Osteoblast (primary cell): ENCODE results near the gene KIAA0408. TPM values are rescaled to one million over a fixed set of nuclear protein-coding genes. Genes with fewer than 3 reads are reported as not detected.
"Not testable (repeated sequence)": the region's sequence is repeated elsewhere in the genome, so short reads cannot be mapped to it uniquely, and the experiment has no call there.

Experiments used
- DNase-seq: peaks from one replicate; pipeline ENCODE4 v3.0.0; 2011; ENCODE audit warnings: low spot score, mixed read lengths; ENCODE audit not compliant: insufficient read length; ENCODE audit errors: missing footprints
- H2AFZ ChIP-seq: 2 replicates; pipeline ENCODE4 v1.6.0; 2011; ENCODE audit warnings: mild to moderate bottlenecking, low read length
- H3K27ac ChIP-seq: 2 replicates; pipeline ENCODE4 v1.5.1; 2011; ENCODE audit warnings: mild to moderate bottlenecking, low read depth, low read length, moderate library complexity
- H3K27me3 ChIP-seq: 2 replicates; pipeline ENCODE4 v1.6.0; 2012; ENCODE audit warnings: mild to moderate bottlenecking, control low read depth, inconsistent platforms, low read length, moderate library complexity; ENCODE audit not compliant: insufficient read depth
- H3K36me3 ChIP-seq: 2 replicates; pipeline ENCODE4 v1.5.1; 2011; ENCODE audit warnings: mild to moderate bottlenecking, low read length, control low read depth, moderate library complexity; ENCODE audit not compliant: insufficient read depth
- H3K4me1 ChIP-seq: 2 replicates; pipeline ENCODE4 v1.5.1; 2011; ENCODE audit warnings: mild to moderate bottlenecking, low read length, control low read depth, moderate library complexity; ENCODE audit not compliant: insufficient read depth
- H3K4me2 ChIP-seq: 2 replicates; pipeline ENCODE4 v1.6.0; 2011; ENCODE audit warnings: mild to moderate bottlenecking, low read length; ENCODE audit not compliant: insufficient read depth
- H3K4me3 ChIP-seq: fragments of 200-600 bp; sonication (generic); 3 replicates; pipeline ENCODE4 v1.5.1; 2012; ENCODE audit warnings: mild to moderate bottlenecking, low read length, inconsistent platforms; ENCODE audit not compliant: insufficient read depth
- H3K79me2 ChIP-seq: 2 replicates; pipeline ENCODE4 v1.6.0; 2012; ENCODE audit warnings: mild to moderate bottlenecking, low read length, control low read depth, inconsistent platforms; ENCODE audit not compliant: insufficient read depth
- H3K9me3 ChIP-seq: 2 replicates; pipeline ENCODE4 v1.5.1; 2011; ENCODE audit warnings: low read depth, low read length, control low read depth
- H4K20me1 ChIP-seq: 2 replicates; pipeline ENCODE4 v1.6.0; 2012; ENCODE audit warnings: mild to moderate bottlenecking, low read length, control low read depth; ENCODE audit not compliant: insufficient read depth
- total RNA-seq: library from RNA; depleted of rRNA; stranded (reverse); fragments of >200 nt; gene quantifications from 2 replicates; pipeline ENCODE4 v1.2.3, GENCODE V29; 2012
- TF ChIP-seq, protein P1 (sequence below): IDR thresholded peaks from 2 replicates; pipeline ENCODE4 v1.5.1; 2011; ENCODE audit warnings: mild to moderate bottlenecking, low read depth, low read length, moderate library complexity; ENCODE audit errors: extremely low read depth

The KIAA0408 gene
- total RNA-seq, 1 donor = 2.5 TPM

DNA sequence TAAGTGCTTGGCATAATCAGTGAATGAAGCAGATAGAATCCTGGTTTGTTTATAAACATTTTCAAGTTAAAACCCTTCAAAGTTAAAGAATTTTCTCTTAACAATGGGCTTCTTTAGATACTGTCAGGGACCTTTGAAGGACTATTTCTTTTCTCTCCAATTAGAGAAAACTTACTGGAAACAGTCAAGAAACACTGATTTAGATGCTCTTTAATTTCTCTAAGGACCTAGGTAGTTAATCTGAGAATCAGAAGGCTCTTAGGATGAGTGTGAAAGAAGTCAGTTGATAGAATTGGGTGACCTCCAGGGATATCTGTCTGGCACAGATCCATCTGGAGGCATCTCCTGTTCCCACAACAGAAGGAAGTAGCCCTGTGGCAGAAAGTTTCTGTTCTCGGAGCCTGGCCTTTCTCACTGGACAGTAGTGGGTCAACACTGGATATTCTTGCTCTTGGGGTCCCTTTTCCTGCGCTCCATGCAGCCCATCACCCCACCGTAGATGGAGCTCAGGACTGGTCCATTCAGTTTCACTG is 22.5 kb downstream of the KIAA0408 start:
- H3K4me3 ChIP-seq = no peak overlapping the region
- H3K79me2 ChIP-seq = no peaks in the 10 kb centered on the region
- no peaks in the 10 kb centered on the region for H3K27me3 ChIP-seq
- H3K36me3 ChIP-seq = no peaks in the 10 kb centered on the region
- H3K4me1 ChIP-seq = no peaks in the 10 kb centered on the region
- no peaks in the 10 kb centered on the region for H3K9me3 ChIP-seq
- H4K20me1 ChIP-seq = no peaks in the 10 kb centered on the region
- TF ChIP-seq, protein P1, sequence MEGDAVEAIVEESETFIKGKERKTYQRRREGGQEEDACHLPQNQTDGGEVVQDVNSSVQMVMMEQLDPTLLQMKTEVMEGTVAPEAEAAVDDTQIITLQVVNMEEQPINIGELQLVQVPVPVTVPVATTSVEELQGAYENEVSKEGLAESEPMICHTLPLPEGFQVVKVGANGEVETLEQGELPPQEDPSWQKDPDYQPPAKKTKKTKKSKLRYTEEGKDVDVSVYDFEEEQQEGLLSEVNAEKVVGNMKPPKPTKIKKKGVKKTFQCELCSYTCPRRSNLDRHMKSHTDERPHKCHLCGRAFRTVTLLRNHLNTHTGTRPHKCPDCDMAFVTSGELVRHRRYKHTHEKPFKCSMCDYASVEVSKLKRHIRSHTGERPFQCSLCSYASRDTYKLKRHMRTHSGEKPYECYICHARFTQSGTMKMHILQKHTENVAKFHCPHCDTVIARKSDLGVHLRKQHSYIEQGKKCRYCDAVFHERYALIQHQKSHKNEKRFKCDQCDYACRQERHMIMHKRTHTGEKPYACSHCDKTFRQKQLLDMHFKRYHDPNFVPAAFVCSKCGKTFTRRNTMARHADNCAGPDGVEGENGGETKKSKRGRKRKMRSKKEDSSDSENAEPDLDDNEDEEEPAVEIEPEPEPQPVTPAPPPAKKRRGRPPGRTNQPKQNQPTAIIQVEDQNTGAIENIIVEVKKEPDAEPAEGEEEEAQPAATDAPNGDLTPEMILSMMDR = no peak
- no peak overlapping the region for H3K27ac ChIP-seq
- DNase-seq = no peak
- H2AFZ ChIP-seq = no peak overlapping the region
- no peak overlapping the region for H3K4me2 ChIP-seq

DNA sequence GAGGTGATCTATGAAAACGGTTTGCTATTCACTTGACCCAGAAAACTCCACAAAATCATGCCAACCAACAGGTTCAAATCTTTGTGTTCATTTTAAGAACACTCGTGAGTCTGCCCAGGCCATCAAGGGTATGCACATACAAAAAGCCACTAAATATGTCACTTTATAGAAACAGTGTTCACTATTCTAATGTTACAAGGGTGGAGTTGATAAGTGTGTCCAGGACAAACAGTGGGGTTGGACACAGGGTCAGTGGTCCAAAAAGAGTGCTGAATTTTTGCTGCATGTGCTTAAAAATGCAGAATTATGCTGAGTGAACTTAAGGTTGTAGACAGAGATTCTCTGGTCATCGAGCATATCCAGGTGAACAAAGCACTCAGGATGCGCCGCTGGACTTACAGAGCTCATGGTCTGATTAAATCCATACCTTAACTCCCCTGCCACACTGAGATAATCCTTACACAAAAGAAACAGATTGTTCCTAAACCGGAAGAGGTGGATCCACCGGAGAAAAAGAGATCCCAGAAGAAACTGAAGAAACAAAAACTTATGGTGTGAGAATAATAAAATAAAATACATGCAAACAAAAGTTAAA is 23.5 kb downstream of the KIAA0408 start:
- TF ChIP-seq, protein P1 = no peak
- H3K27me3 ChIP-seq = no peaks in the 10 kb centered on the region
- no peak overlapping the region for H2AFZ ChIP-seq
- H3K79me2 ChIP-seq = no peaks in the 10 kb centered on the region
- H3K27ac ChIP-seq = no peak overlapping the region
- peak; percentile 38 for DNase-seq
- no peaks in the 10 kb centered on the region for H3K36me3 ChIP-seq
- H4K20me1 ChIP-seq = no peaks in the 10 kb centered on the region
- no peak overlapping the region for H3K4me2 ChIP-seq
- no peaks in the 10 kb centered on the region for H3K4me1 ChIP-seq
- H3K4me3 ChIP-seq = no peak overlapping the region
- no peaks in the 10 kb centered on the region for H3K9me3 ChIP-seq

DNA sequence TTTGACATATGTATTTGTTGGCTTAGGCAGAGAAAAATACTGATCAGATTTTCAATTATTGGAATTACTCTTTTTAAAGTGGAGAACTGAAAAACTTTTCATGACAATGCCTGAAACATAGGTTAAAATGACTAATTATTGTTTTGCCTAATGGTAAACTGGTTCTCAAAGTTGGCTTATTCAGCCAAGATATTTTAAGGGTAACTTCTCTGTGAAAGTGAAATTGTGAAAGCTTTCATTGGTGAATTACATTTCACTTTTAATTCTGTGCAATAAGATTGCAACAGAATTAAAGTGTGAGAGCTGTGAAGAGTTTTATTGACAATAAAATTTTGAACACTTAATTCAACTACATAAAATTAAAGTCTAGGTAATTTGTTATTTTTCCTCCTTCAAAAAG is 24.5 kb downstream of the KIAA0408 start:
- no peaks in the 10 kb centered on the region for H4K20me1 ChIP-seq
- H3K27me3 ChIP-seq = no peaks in the 10 kb centered on the region
- no peak overlapping the region for H3K4me3 ChIP-seq
- no peaks in the 10 kb centered on the region for H3K4me1 ChIP-seq
- no peaks in the 10 kb centered on the region for H3K36me3 ChIP-seq
- no peaks in the 10 kb centered on the region for H3K9me3 ChIP-seq
- H3K27ac ChIP-seq = no peak overlapping the region
- TF ChIP-seq, protein P1 = no peak
- H2AFZ ChIP-seq = no peak overlapping the region
- no peaks in the 10 kb centered on the region for H3K79me2 ChIP-seq
- no peak for DNase-seq
- H3K4me2 ChIP-seq = no peak overlapping the region

DNA sequence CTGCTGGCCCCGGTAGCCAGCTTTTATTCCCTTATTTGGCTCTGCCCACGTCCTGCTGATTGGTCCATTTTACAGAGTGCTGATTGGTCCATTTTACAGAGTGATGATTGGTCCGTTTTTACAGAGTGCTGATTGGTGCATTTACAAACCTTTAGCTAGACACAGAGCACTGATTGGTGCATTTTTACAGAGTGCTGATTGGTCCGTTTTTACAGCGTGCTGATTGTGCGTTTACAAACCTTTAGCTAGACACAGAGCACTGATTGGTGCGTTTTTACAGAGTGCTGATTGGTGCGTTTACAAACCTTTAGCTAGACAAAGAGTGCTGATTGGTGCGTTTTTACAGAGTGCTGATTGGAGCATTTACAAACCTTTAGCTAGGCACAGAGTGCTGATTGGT is 30.6 kb downstream of the KIAA0408 start:
- not testable (repeated sequence) for H3K4me1 ChIP-seq, H3K4me2 ChIP-seq, DNase-seq, H3K27me3 ChIP-seq, H3K79me2 ChIP-seq, H2AFZ ChIP-seq, H4K20me1 ChIP-seq, H3K36me3 ChIP-seq, H3K4me3 ChIP-seq, H3K9me3 ChIP-seq, H3K27ac ChIP-seq
